GM10847 (cell line): Measurements from ENCODE around the gene NR1H3.

Experiments used
- POLR2A ChIP-seq: IDR thresholded peaks from 2 replicates; pipeline ENCODE4 v1.6.1; 2011; ENCODE audit not compliant: insufficient read length; ENCODE audit errors: extremely low read depth

Gene NR1H3

GRCh38 chr11:47305734-47306483 lies 48.1 kb downstream of the NR1H3 start:
- no peak for TF ChIP-seq POLR2A

GRCh38 chr11:47306484-47306844 lies 48.7 kb downstream of the NR1H3 start:
- no peak for TF ChIP-seq POLR2A

DNA sequence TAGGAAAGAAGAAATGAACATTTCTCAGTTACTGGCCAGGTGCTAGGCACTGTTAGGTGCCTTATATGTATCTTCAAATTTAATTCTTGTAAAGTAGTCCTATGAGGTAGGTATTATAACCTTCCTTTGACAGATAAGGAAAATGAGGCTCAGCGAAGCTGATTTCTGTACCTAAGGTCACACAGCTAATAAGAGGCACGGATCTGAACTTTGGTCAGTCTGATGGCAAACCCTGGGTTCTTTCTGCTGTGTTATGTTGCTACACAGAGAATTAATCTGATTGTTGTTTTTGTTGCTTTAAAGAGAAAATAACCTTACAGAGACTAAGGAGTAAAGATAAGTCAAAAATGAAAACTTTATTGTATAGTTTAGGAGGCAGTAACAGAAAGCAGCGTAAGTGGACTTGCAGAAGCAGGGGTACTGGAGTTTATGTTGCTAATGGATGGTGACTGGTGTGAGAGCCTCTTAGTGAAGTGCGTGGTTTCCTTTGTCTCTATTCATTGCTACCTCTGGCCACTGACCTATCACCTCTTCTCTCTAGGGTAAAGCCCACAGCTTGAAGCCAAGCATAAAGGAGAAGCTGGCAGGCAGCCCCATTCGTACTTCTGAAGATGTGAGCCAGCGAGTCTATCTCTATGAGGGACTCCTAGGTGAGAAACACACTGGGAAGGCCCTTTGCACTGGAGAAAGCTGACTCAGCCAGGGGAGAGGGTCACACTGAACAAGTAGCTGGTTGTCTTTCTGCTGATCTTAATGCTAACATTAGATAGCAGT lies 50.4 kb downstream of the NR1H3 start:
- no peak for TF ChIP-seq POLR2A

- no peak for TF ChIP-seq POLR2A
These were observed 57.2 kb downstream of the NR1H3 start for GRCh38 chr11:47314992-47315391.

DNA sequence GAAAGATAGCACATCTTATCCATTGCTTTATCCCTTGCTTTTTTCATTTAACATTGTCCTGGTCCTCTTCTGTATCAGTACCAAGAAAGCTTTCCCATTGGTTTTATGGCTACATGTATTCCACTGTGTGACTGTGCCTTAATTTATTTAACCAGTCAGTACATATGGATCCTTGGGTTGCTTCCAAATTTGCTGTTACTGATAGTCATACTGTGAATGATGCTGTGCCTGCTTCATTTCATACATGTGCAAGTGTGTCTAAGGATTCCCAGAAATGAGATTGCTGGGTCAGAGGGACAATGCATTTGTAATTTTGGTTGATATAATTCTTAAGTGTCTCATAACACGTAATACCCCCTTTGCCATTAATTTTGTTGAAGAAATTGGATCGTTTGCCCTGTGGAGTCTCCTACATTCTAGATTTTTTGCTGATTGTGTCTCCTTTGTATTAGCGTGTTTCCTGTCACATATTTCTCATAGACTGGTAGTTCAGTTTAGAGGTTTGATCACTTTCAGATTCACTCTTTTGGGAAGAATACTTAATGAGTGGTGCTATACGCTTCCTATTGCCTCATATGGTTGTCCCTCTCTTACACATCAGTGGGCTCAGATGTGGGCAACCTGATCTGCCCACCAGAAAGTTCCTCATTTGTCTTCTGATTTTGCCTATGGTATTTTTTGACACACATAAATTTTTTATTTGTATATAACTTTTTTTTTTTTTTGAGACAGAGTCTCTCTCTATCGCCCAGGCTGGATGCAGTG lies 59.5 kb downstream of the NR1H3 start:
- TF ChIP-seq POLR2A: no peak

DNA sequence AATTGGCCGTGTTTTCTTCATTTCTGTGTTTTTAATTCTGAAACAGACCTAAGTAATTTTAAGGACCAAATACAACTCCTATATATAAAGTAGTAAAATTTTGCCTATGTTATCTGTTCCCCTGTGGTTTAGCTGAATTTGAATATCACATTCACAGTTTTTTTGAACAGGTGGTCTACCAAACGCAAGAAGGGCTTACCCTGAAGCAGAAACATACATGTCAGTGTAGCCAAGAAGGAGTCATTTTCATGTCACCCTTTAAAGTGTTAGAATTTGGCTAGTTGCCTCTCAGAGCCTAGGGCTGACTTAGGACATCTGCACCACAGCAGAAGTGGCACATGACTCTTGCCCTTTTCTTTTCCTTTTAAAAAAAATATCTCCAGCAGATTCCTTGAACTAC lies 60.4 kb downstream of the NR1H3 start:
- no peak for TF ChIP-seq POLR2A
